NCI-H524 treated with DMSO at 0.1 percent for 48 hours (cell line): ENCODE results near the gene TTN.

Experiments used
- DNase-seq: peaks from one replicate; lab custom pipeline; 2025; lab: John Stamatoyannopoulos, UW

Gene TTN

GRCh38 chr2:178734518-178734917, 72.7 kb downstream of the TTN start:
- DNase-seq, result no peak

DNA sequence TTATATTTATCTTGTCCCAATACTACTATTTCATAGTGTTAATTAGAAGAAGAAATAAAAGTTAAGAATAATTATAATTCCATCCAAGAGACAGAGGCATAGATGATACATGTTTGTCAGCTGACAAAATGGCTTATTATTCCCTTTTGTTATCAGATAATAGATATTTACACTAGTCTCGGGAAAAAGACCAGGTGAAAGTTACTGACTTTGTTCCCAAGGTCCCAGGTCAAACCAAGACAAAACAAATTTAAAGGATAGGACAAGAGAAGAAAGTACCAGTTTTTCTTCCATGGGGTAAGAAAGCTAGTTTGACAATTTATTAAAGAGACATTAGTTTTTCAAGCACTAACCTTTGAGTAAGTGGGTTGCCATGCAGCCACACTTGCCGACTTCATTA, 73.2 kb downstream of the TTN start:
- no peak for DNase-seq

- DNase-seq, result no peak
These were observed 74.3 kb downstream of the TTN start for GRCh38 chr2:178732913-178733312.

- DNase-seq, result no peak
These were observed 75.9 kb downstream of the TTN start for GRCh38 chr2:178731300-178731699.

DNA sequence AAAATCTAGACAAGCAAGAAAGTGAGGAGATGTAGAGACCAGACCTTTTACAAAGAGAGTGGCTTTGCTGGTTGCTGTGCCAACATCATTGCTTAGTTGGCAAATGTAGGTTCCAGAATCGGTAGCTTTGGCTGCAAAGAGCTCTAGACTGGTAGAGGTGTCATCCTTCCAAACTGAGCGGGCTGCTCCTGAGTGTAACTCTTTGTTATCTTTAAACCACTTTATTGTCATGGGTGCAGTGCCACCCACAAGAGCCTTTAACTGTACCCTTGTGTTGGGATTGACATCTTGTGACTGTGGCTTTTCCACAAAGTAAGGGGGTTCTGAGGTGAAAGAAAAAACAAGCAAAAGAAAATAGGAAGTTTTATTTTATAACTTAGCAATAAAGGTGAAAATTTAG, 77.2 kb downstream of the TTN start:
- no peak for DNase-seq

GRCh38 chr2:178723786-178724346, 83.4 kb downstream of the TTN start:
- no peak for DNase-seq

- no peak for DNase-seq
These were observed 84.9 kb downstream of the TTN start for GRCh38 chr2:178722296-178722695.

DNA sequence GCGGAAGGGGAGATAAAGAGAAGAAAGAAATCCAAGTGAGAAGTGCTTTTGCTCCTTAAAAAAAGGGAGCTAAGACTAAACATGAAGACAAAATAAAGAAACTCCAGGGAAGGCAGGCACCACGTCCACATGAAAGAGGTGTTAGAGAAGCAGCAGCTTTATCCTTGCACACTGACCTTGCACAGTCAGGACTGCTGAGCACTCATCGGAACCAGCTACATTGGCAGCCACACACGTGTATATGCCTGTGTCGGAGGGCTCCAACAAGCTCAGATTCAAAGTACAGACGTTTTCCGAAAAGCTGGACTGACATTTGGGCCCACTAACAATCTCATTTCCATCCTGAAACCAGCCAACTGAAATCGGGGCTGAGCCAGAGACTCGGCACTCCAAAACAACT, 88.2 kb downstream of the TTN start:
- DNase-seq, result no peak

GRCh38 chr2:178718283-178718682, 88.9 kb downstream of the TTN start:
- DNase-seq, result no peak

- DNase-seq, result no peak
These were observed 90.8 kb downstream of the TTN start for GRCh38 chr2:178716394-178716793.

GRCh38 chr2:178715366-178715765, 91.9 kb downstream of the TTN start:
- no peak for DNase-seq

- no peak for DNase-seq
These were observed 99.7 kb downstream of the TTN start for GRCh38 chr2:178707476-178707875.

DNA sequence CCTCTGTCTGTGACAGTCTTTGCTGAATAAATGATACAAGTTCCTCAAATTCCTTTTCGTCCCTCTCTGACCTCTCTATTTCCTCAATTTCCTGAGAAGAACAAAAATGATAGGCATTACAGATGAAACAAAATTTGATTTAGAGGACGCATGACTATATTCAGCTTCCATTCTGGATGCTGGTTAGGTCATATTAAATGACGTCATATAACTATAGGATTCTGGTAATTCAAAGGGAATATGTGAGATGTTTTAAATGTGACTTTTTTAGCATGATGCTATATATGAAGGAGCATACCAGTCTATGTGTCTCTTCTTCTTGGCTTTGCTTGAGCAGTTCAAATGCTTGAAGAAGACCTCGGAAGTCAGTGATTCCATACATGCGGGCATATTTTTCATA, 102.3 kb downstream of the TTN start:
- no peak for DNase-seq

GRCh38 chr2:178702361-178702760, 104.9 kb downstream of the TTN start:
- no peak for DNase-seq

GRCh38 chr2:178700922-178701342, 106.3 kb downstream of the TTN start:
- no peak for DNase-seq

DNA sequence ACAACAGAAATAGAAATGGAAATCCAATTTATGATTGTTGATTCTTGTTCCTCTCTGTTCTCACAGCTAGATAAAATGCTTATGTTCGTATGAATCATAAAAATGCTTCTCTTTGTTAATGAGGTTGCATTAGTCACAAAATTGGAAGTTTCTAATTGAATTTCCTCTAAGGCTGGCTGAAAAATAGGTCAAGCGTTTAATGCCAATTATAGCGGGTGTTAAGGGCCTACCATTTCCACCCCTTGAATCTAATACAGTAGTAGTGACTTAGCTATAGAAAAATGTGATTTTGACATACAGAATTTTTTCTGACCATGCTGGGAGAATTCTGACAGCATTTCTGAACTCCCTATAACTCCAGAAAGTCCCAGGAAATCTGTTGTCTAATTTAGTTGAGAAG, 107.1 kb downstream of the TTN start:
- DNase-seq, result no peak

DNA sequence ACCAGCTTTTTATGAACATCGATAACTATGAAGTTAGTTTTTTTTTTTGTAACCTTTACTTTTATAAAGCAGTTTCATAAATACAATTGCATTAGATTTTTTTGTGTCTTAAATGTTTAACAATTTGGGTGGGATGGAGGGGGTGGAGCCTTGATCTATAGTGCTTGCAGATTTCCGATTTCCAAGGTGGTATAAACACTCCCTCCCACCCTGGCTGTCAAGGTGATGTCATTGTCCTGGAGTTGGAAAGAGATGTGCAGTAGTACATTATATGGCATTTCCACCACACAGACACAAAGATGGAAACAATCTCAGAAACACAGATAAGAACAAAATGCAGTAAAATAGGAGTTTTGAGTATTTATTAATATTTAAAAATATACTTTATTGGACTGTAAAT, 114.4 kb downstream of the TTN start:
- no peak for DNase-seq

DNA sequence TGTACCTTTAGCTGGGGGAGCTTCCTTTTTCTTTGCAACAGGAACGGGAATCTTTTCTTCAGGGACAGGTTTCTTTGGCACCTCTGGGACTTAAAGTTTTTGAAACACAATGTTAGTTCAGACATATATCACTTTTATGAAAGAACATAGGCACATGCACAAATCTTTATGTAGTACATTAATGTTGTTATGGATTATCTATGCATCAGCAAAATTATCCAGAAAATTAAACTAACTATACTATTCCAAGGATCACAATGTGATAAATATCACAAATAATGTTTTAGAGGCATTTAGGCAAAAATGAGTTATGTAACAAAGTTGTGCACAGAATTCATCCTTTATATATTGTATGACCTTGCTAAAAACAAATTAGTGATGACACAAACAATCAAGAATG, 117.4 kb downstream of the TTN start:
- no peak for DNase-seq

- no peak for DNase-seq
These were observed 123.3 kb downstream of the TTN start for GRCh38 chr2:178683877-178684276.

DNA sequence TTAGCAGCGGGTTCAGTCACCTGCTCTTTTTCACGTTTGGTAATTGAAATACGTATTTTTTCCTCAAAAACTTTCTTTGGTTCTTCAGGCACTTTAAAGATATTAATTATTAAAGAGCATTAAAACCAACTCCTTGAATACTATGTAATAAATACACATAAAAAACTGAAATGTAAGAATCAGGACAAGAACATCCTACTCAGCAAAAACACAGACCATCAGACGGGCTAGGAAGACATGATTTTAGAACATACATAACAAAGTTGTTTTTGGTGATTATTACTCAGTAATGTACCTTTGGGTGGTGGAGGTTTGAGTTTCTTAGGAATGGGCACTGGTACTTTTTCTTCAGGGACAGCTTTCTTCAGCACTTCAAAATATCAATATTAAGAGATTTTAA, 126.1 kb downstream of the TTN start:
- no peak for DNase-seq

DNA sequence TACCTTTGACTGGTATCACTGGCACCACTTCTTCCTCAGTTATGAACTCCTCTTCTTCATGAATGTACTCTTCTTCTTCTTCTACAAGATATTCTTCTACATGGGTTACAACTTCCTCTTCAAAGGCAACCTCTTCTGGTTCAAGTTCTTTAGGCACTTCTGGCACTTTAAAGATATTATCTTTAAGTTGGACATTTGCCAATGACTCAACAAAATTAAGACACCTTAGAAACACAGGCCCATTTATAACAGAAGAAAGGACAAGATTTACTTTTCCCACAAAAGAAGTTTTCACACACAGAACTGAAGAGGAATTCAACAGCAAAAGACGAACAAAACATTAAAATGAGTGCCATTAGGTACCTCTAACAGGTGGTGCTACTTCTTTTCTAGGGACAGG, 127.3 kb downstream of the TTN start:
- DNase-seq, result no peak

- no peak for DNase-seq
These were observed 129.6 kb downstream of the TTN start for GRCh38 chr2:178677599-178677998.

- no peak for DNase-seq
These were observed 131.2 kb downstream of the TTN start for GRCh38 chr2:178676046-178676445.

GRCh38 chr2:178674122-178674521, 133.1 kb downstream of the TTN start:
- DNase-seq, result no peak

- DNase-seq, result no peak
These were observed 140.8 kb downstream of the TTN start for GRCh38 chr2:178666458-178666857.
